Spleen (tissue), 11 donors: ENCODE measurements around the gene HGF. TPM values are rescaled to one million over a fixed set of nuclear protein-coding genes. Genes with fewer than 3 reads are reported as not detected.
A peak's percentile ranks its signal among the peaks of the same experiment; 100 is the strongest.
"Not testable (repeated sequence)": the region's sequence is repeated elsewhere in the genome, so short reads cannot be mapped to it uniquely, and the experiment has no call there.

Experiments used
- DNase-seq: peaks from one replicate; pipeline ENCODE4 v3.0.0-alpha.2; 2020
- H3K27ac ChIP-seq, 8 donors: fragments of 200-600 bp; sonication (generic) in 7 of 8; 1 replicate in 4 of 8; 2 replicates in 4 of 8; pipeline versions ENCODE4 v1.5.0 to v1.8.0; 2016 to 2021; ENCODE audit warnings: inconsistent platforms in 4 of 8, mild to moderate bottlenecking in 4 of 8, moderate library complexity in 1 of 8
- H3K27me3 ChIP-seq, 7 donors: fragments of 200-600 bp; sonication (generic) in 6 of 7; replicated peaks in 1 of 7; 1 replicate in 4 of 7; 2 replicates in 3 of 7; pipeline versions ENCODE4 v1.5.0 to v1.8.0; 2016 to 2021; ENCODE audit warnings: inconsistent platforms in 3 of 7, mild to moderate bottlenecking in 1 of 7
- H3K36me3 ChIP-seq, 6 donors: fragments of 200-600 bp; sonication (generic) in 5 of 6; 1 replicate in 4 of 6; 2 replicates in 2 of 6; pipeline versions ENCODE4 v1.5.0 to v1.8.0; 2016 to 2021; ENCODE audit warnings: inconsistent platforms in 2 of 6
- H3K4me1 ChIP-seq, 6 donors: fragments of 200-600 bp; sonication (generic) in 5 of 6; 1 replicate in 3 of 6; 2 replicates in 3 of 6; pipeline versions ENCODE4 v1.5.0 to v1.8.0; 2016 to 2021; ENCODE audit warnings: inconsistent platforms in 3 of 6
- H3K4me3 ChIP-seq, 8 donors: fragments of 200-600 bp; sonication (generic) in 7 of 8; 1 replicate in 4 of 8; 2 replicates in 4 of 8; pipeline versions ENCODE4 v1.5.0 to v1.8.0; 2016 to 2021; ENCODE audit warnings: inconsistent platforms in 4 of 8, mild to moderate bottlenecking in 4 of 8, moderate library complexity in 2 of 8
- H3K9me3 ChIP-seq, 8 donors: fragments of 200-600 bp; sonication (generic) in 7 of 8; 1 replicate in 4 of 8; 2 replicates in 4 of 8; pipeline versions ENCODE4 v1.5.0 to v1.8.0; 2016 to 2021; ENCODE audit warnings: inconsistent platforms in 4 of 8
- POLR2A ChIP-seq, 3 donors: fragments of 450-650 bp; IDR thresholded peaks; one replicate each; pipeline ENCODE4 v1.5.1; 2017; ENCODE audit warnings: antibody characterized with exemption in 3 of 3, mild to moderate bottlenecking in 1 of 3
- POLR2AphosphoS5 ChIP-seq, 3 donors: sonication (generic); formaldehyde crosslinking; IDR thresholded peaks; one replicate each; pipeline ENCODE4 v1.5.1; 2017; ENCODE audit warnings: antibody characterized with exemption in 3 of 3
- WGBS, 5 donors: extraction: QIAGEN DNeasy Blood & Tissue Kit in 3 of 5; methylation state at CpG; one replicate each; pipeline versions ENCODE4 v1.1.5 to v1.1.7; 2013 to 2018; 5-methylcytosine and 5-hydroxymethylcytosine counted together
- intact Hi-C: fragments of 100-400 bp; cut with DNase I; formaldehyde crosslinking; loops from one replicate; pipeline ENCODE4 v1.15.0; 2023; ENCODE audit warnings: low total_unique reads
- polyA plus RNA-seq, 3 donors: library from polyadenylated mRNA; stranded (reverse); fragments of 200-250 nt; gene quantifications; one replicate each; pipeline ENCODE4 v1.2.1, GENCODE V29; 2013
- total RNA-seq, 7 donors: library from RNA; depleted of rRNA in 3 of 7; stranded (reverse); fragments of >200 nt in 3 of 7; fragmentation: NEBNext Ultra II Directional in 4 of 7; extraction: Animal tissue kit (Norgen Biotek cat#: 25700) in 4 of 7; gene quantifications; one replicate each; pipeline versions ENCODE4 v1.1.0 to v1.2.1, GENCODE V29; 2016 to 2021
- TF ChIP-seq, protein P1 (sequence below), 11 experiments: fragments of 200-600 bp in 7 of 11; fragments of 450-650 bp in 4 of 11; sonication (generic) in 4 of 11; IDR thresholded peaks in 8 of 11; conservative IDR thresholded peaks in 3 of 11; 1 replicate in 7 of 11; 2 replicates in 4 of 11; pipeline versions ENCODE4 v1.4.0 to v1.8.0; 2016 to 2021; ENCODE audit warnings: antibody characterized with exemption in 11 of 11, inconsistent platforms in 4 of 11, mild to moderate bottlenecking in 1 of 11
- donor health status: healthy with polysubstance abuse.
- donor health status: DM: no; HTN: no; CAD: no; lungs with moderate emphysema.
- donor health status: DM: no; HTN: no; CAD: no.
- donor health status: Bipolar disorder and iron deficiency.
- donor health status: healthy.
- donor health status: DM: no; HTN: no; CAD: no.
- donor health status: DM: yes; HTN: yes; CAD: no.

HGF gene
- total and polyA plus RNA-seq, 10 donors: 0.80 to 33.6 (median 18.6) TPM

DNA sequence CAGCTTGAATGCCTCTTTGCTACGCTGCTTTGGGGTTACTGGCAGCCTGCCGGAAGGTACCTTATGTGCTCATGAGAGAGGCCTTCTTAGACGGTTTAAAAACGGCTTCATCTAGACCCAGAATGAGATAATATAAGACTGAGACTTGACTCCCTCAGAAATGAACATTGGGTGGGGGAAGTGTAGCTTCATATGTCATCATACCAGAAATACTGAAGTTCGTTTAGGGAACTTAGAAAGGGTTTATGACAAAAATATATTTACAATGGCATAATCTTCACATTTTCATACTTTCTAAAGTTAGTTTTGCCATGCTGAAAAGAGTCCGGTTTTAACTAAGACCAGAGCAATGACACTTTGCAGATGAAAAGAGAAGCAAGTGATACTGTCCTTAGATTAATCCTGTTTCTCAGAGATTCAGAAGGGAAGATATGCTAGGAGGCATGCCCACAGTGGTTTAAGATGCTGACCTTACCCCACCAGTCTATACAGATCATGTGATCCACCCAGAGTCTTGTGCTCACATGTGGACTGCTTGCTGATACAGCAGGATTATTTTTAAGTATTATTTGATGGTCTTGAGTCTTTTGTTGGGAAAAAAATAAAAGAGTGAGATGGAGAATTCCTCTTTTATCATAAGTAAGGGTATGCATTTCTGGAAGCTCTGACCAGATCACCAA lies 40.8 kb upstream of the HGF start:
- Histone ChIP-seq H3K4me1 (no peaks in the 10 kb centered on the region), H3K9me3 (peaks cover 0 to 6% (median 0%) of the 10 kb centered on the region in 8 donors), H3K27me3 (no peaks in the 10 kb centered on the region), H3K36me3 (no peaks in the 10 kb centered on the region), H3K4me3 (no peak overlapping the region), H3K27ac (peak overlapping the region in 6 of 8 donors; percentile 14 to 76 (median 58))
- DNase-seq: no peak
- intact Hi-C loops: no loop called here
- 55 to 78% (median 67%) methylated on average over 6 of the region's 6 CpGs for WGBS, 5 donors
- TF ChIP-seq, protein P1, sequence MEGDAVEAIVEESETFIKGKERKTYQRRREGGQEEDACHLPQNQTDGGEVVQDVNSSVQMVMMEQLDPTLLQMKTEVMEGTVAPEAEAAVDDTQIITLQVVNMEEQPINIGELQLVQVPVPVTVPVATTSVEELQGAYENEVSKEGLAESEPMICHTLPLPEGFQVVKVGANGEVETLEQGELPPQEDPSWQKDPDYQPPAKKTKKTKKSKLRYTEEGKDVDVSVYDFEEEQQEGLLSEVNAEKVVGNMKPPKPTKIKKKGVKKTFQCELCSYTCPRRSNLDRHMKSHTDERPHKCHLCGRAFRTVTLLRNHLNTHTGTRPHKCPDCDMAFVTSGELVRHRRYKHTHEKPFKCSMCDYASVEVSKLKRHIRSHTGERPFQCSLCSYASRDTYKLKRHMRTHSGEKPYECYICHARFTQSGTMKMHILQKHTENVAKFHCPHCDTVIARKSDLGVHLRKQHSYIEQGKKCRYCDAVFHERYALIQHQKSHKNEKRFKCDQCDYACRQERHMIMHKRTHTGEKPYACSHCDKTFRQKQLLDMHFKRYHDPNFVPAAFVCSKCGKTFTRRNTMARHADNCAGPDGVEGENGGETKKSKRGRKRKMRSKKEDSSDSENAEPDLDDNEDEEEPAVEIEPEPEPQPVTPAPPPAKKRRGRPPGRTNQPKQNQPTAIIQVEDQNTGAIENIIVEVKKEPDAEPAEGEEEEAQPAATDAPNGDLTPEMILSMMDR (IDR thresholded peaks at IDR 0.05 in 8 of 11, conservative IDR thresholded peaks at IDR 0.05 in 3 of 11): no peak
- TF ChIP-seq POLR2A (IDR thresholded peaks at IDR 0.05) (no peak), POLR2AphosphoS5 (IDR thresholded peaks at IDR 0.05) (no peak)

DNA sequence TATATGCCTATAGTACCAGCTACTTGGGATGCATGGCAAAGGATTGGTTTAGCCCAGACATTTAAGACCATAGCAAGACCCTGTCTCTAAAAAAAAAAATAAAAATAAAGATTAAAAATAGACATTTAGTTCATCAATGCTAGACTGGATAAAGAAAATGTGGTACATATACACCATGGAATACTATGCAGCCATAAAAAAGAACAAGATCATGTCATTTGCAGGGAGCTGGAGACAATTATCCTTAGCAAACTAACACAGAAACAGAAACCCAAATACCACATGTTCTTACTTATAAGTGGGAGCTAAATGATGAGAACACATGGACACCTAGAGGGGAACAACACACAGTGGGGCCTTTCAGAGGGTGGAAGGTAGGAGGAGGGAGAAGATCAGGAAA lies 38.5 kb upstream of the HGF start:
- DNase-seq, H3K9me3 ChIP-seq, H3K36me3 ChIP-seq, intact Hi-C loops, H3K27me3 ChIP-seq, H3K4me3 ChIP-seq, H3K27ac ChIP-seq, H3K4me1 ChIP-seq: not testable (repeated sequence)

DNA sequence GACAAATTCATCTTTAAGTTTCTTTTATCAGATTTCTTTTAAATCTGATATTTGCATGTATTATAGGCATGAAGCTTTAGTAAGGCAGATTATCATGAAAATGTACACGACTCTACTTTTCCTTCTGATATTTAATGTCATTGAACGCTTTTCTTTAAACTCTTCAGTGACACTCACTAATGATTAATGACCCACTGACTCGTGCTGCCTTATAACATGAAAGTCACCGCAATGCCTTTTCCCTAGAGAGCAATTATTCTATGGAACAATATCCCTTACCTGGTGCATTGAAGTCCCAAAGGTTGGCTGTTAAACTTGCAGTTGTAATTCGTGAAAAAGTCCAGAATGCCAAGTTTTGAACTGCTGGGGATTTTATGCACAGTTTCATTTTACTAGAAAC lies 33.4 kb upstream of the HGF start:
- TF ChIP-seq POLR2A (IDR thresholded peaks at IDR 0.05) (no peak), POLR2AphosphoS5 (IDR thresholded peaks at IDR 0.05) (no peak)
- TF ChIP-seq, protein P1 (IDR thresholded peaks at IDR 0.05 in 8 of 11, conservative IDR thresholded peaks at IDR 0.05 in 3 of 11): no peak
- Histone ChIP-seq H3K27ac (no peak overlapping the region), H3K9me3 (peaks cover 0 to 2% (median 0%) of the 10 kb centered on the region in 8 donors), H3K4me1 (no peaks in the 10 kb centered on the region), H3K36me3 (no peaks in the 10 kb centered on the region), H3K27me3 (no peaks in the 10 kb centered on the region), H3K4me3 (no peak overlapping the region)
- 65 to 79% (median 72%) methylated on average over 5 of the region's 5 CpGs for WGBS, 5 donors
- intact Hi-C loops: no loop called here
- no peak for DNase-seq

DNA sequence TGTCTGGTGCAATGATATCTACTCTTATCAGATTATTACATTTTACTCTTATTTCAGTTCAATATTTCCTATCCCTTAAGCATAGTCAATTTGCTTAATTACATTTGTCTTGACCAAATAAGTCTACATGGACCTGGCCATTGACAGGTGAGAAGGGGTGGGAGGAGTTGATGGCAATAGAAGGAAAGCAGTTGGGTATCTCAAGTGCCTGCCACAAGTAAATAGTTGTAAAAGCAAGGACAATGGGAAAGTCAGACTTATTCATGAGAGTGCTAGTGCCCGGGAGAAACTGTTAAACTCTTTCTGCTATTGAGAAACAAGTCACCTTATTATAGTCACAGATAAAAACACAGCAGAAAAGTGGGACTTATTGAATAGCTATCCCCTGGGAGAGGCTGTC lies 32.4 kb upstream of the HGF start:
- TF ChIP-seq POLR2A (IDR thresholded peaks at IDR 0.05) (no peak), POLR2AphosphoS5 (IDR thresholded peaks at IDR 0.05) (no peak)
- TF ChIP-seq, protein P1 (IDR thresholded peaks at IDR 0.05 in 8 of 11, conservative IDR thresholded peaks at IDR 0.05 in 3 of 11): no peak
- DNase-seq: no peak
- no peaks in the 10 kb centered on the region for H3K4me1 ChIP-seq
- 0 to 37% (median 0%) methylated on average over 1 of the region's 1 CpG for WGBS, 5 donors
- H3K9me3 ChIP-seq: no peaks in the 10 kb centered on the region
- no peaks in the 10 kb centered on the region for H3K36me3 ChIP-seq
- H3K4me3 ChIP-seq: no peak overlapping the region
- intact Hi-C loops: no loop called here
- no peaks in the 10 kb centered on the region for H3K27me3 ChIP-seq
- H3K27ac ChIP-seq: no peak overlapping the region

DNA sequence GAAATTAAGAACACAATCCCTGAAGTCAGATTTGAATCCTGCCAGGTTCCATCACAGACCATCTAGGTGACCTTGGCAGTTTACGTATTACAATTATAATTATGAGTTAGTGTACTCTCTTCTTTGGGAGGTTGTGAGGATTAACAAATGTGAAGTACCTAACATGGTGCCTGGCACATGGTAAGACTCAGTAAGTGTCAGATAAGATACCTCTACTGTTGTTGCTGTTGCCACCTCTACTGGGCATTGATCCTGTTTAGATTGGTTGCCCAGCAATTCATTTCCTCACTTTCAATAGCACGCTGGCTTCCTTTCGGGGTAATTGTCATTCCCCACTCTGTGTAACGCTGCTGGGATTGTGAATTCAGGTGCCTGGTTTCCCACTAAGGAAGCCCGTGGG lies 31.7 kb upstream of the HGF start:
- no peaks in the 10 kb centered on the region for H3K4me1 ChIP-seq
- TF ChIP-seq POLR2AphosphoS5 (IDR thresholded peaks at IDR 0.05) (no peak), POLR2A (IDR thresholded peaks at IDR 0.05) (no peak)
- TF ChIP-seq, protein P1 (IDR thresholded peaks at IDR 0.05 in 8 of 11, conservative IDR thresholded peaks at IDR 0.05 in 3 of 11): no peak
- WGBS, 5 donors: 91 to 94% (median 92%) methylated on average over 5 of the region's 5 CpGs
- no peaks in the 10 kb centered on the region for H3K9me3 ChIP-seq
- no peak for DNase-seq
- H3K36me3 ChIP-seq: no peaks in the 10 kb centered on the region
- H3K4me3 ChIP-seq: no peak overlapping the region
- intact Hi-C loops: no loop called here
- no peak overlapping the region for H3K27ac ChIP-seq
- no peaks in the 10 kb centered on the region for H3K27me3 ChIP-seq
